Fibroblast of lung (primary cell): ENCODE data around the gene CHCHD6.

ENCODE experiments used
- CTCF ChIP-seq, 2 donors: IDR thresholded peaks in 1 of 2; conservative IDR thresholded peaks in 1 of 2; 1 replicate in 1 of 2; 2 replicates in 1 of 2; pipeline ENCODE4 v1.5.1; 2011 to 2012; ENCODE audit warnings: low read length in 2 of 2, control low read depth in 1 of 2, inconsistent platforms in 1 of 2, low read depth in 1 of 2, mild to moderate bottlenecking in 1 of 2
- EZH2 ChIP-seq: IDR thresholded peaks from 2 replicates; pipeline ENCODE4 v1.5.1; 2012; ENCODE audit warnings: low read length, control low read depth, mild to moderate bottlenecking; ENCODE audit errors: missing control alignments

GRCh38 chr3:126753191-126754160 is 49.4 kb downstream of the CHCHD6 start:
- TF ChIP-seq EZH2 (no peak), CTCF (conservative IDR thresholded peaks at IDR 0.05 in 1 of 2, IDR thresholded peaks at IDR 0.05 in 1 of 2; ENCODE audit: low read depth in 1 of 2, low read length in 2 of 2) (no peak)
